DND-41 (cell line): ENCODE results near the gene PPP1R15B.

Experiments
- ATAC-seq: fragments of 200-7000 bp; cut with Tn5 transposase; 3 replicates; pipeline ENCODE4 v1.9.1; 2021; ENCODE audit warnings: low read depth; ENCODE audit not compliant: insufficient read depth
- DNase-seq: peaks from one replicate; pipeline ENCODE4 v3.0.0-alpha.2; 2020
- H2AFZ ChIP-seq: 2 replicates; pipeline ENCODE4 v1.6.0; 2012; ENCODE audit warnings: low read depth, low read length
- H3K27ac ChIP-seq: 2 replicates; pipeline ENCODE4 v1.5.1; 2012; ENCODE audit warnings: low read length, inconsistent platforms
- H3K27me3 ChIP-seq: fragments of 200-600 bp; sonication (generic); 2 replicates; pipeline ENCODE4 v1.6.0; 2012; ENCODE audit warnings: low read length, mild to moderate bottlenecking, inconsistent platforms; ENCODE audit not compliant: insufficient read depth, poor library complexity
- H3K36me3 ChIP-seq: 2 replicates; pipeline ENCODE4 v1.5.1; 2012; ENCODE audit warnings: low read length, inconsistent platforms; ENCODE audit not compliant: insufficient read depth
- H3K4me1 ChIP-seq: 2 replicates; pipeline ENCODE4 v1.5.1; 2012; ENCODE audit warnings: mild to moderate bottlenecking, low read length; ENCODE audit not compliant: insufficient read depth
- H3K4me2 ChIP-seq: 2 replicates; pipeline ENCODE4 v1.6.0; 2012; ENCODE audit warnings: mild to moderate bottlenecking, moderate library complexity, low read length, inconsistent platforms; ENCODE audit not compliant: insufficient read depth
- H3K4me3 ChIP-seq, 2 experiments: fragments of 200-600 bp in 1 of 2; shearing (Covaris generic) in 1 of 2; 2 replicates each; pipeline ENCODE4 v1.5.1; 2012 to 2016; ENCODE audit warnings: inconsistent platforms in 2 of 2, low read length in 2 of 2, mild to moderate bottlenecking in 2 of 2, low read depth in 1 of 2, moderate library complexity in 1 of 2
- H3K79me2 ChIP-seq: 2 replicates; pipeline ENCODE4 v1.6.0; 2012; ENCODE audit warnings: low read length, inconsistent platforms; ENCODE audit not compliant: insufficient read depth
- H3K9ac ChIP-seq: 2 replicates; pipeline ENCODE4 v1.6.0; 2012; ENCODE audit warnings: low read depth, mild to moderate bottlenecking, inconsistent platforms, low read length, moderate library complexity
- H3K9me3 ChIP-seq: 2 replicates; pipeline ENCODE4 v1.5.1; 2012; ENCODE audit warnings: low read length, moderate library complexity, mild to moderate bottlenecking, inconsistent platforms; ENCODE audit not compliant: insufficient read depth, severe bottlenecking
- H4K20me1 ChIP-seq: 2 replicates; pipeline ENCODE4 v1.6.0; 2012; ENCODE audit warnings: low read length; ENCODE audit not compliant: insufficient read depth
- EZH2 ChIP-seq: IDR thresholded peaks from 3 replicates; pipeline ENCODE4 v1.6.1; 2012; ENCODE audit warnings: borderline replicate concordance, low read depth, mild to moderate bottlenecking, moderate library complexity, low read length, inconsistent platforms; ENCODE audit not compliant: severe bottlenecking
- TF ChIP-seq, protein P1 (sequence below): IDR thresholded peaks from 2 replicates; pipeline ENCODE4 v1.5.1; 2012; ENCODE audit warnings: borderline replicate concordance, low read length, moderate library complexity, mild to moderate bottlenecking; ENCODE audit not compliant: poor library complexity, severe bottlenecking; ENCODE audit errors: extremely low read depth

PPP1R15B gene

DNA sequence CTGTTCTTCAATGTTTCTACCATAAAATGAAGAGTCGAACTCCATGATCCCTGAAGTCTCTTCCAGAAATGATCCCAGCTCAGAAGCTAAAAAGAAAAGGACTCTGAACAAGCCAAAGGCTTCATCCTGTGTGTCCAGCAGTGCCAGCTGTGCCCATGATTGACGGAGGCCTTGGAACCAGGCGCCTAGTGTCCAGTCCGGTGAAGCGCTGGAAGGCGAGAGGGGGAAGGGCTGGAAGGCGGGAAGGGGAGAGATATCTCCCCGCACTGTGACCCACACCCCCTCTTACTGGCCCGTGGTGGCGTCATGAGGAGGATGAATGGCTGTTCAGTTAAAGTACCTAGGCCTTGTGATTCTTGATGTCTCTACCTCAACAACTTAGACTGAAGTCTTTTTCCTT lies 41.4 kb downstream of the PPP1R15B start:
- no peak overlapping the region for H2AFZ ChIP-seq
- H3K27ac ChIP-seq, result no peak overlapping the region
- H3K79me2 ChIP-seq, result no peaks in the 10 kb centered on the region
- DNase-seq, result no peak
- H3K4me3 ChIP-seq, result no peak overlapping the region
- no peaks in the 10 kb centered on the region for H4K20me1 ChIP-seq
- peaks cover 18% of the 10 kb centered on the region for H3K27me3 ChIP-seq
- no peaks in the 10 kb centered on the region for H3K36me3 ChIP-seq
- no peak overlapping the region for H3K9ac ChIP-seq
- TF ChIP-seq EZH2, result no peak
- TF ChIP-seq, protein P1, sequence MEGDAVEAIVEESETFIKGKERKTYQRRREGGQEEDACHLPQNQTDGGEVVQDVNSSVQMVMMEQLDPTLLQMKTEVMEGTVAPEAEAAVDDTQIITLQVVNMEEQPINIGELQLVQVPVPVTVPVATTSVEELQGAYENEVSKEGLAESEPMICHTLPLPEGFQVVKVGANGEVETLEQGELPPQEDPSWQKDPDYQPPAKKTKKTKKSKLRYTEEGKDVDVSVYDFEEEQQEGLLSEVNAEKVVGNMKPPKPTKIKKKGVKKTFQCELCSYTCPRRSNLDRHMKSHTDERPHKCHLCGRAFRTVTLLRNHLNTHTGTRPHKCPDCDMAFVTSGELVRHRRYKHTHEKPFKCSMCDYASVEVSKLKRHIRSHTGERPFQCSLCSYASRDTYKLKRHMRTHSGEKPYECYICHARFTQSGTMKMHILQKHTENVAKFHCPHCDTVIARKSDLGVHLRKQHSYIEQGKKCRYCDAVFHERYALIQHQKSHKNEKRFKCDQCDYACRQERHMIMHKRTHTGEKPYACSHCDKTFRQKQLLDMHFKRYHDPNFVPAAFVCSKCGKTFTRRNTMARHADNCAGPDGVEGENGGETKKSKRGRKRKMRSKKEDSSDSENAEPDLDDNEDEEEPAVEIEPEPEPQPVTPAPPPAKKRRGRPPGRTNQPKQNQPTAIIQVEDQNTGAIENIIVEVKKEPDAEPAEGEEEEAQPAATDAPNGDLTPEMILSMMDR, result no peak
- no peaks in the 10 kb centered on the region for H3K4me1 ChIP-seq
- ATAC-seq, result no peak
- no peaks in the 10 kb centered on the region for H3K9me3 ChIP-seq
- H3K4me2 ChIP-seq, result no peak overlapping the region

DNA sequence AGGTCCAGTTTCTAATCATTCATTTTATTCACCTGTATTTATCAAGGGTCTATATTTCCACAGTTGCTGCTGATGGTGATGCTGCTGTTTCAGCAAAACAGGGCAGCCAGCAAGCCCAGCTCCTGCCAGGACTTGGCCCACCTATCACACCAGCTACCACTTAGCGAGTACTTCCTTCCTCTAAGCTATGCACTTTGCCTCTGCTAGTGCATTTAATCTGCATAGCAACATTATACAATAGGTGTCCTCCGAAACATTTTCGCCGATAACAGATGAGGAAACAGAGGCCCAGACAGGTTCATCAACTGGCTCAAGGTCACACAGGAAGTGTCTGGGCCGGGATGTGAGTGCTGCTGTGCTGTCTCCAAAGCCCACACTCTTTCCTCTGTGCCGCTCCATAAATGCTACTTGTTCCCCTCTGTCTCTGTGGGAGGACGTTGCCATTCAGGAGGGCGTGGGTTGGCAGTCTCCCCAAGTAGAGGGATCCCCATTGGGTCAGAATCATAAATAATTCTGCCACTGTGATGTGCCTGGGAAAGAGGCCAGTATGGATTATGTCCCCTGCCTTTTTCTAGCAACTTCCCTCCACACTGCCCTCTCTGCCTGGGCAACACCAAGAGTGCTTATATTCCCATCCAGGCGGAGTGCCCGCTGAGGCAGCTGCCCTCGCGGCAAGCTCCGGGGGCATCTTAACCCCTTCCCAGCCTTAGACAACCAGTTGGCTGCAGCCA lies 42.5 kb downstream of the PPP1R15B start:
- no peak overlapping the region for H3K27ac ChIP-seq
- H3K9me3 ChIP-seq, result no peaks in the 10 kb centered on the region
- no peaks in the 10 kb centered on the region for H3K36me3 ChIP-seq
- no peak overlapping the region for H3K4me2 ChIP-seq
- no peak overlapping the region for H3K9ac ChIP-seq
- H3K4me3 ChIP-seq, result no peak overlapping the region
- peaks cover 15% of the 10 kb centered on the region for H3K27me3 ChIP-seq
- H4K20me1 ChIP-seq, result no peaks in the 10 kb centered on the region
- no peak overlapping the region for H2AFZ ChIP-seq
- no peak for DNase-seq
- no peak for ATAC-seq
- TF ChIP-seq, protein P1, result no peak
- TF ChIP-seq EZH2, result no peak
- peaks cover under 1% of the 10 kb centered on the region; the same call in 1 of the 2 replicates for H3K4me1 ChIP-seq
- H3K79me2 ChIP-seq, result no peaks in the 10 kb centered on the region

DNA sequence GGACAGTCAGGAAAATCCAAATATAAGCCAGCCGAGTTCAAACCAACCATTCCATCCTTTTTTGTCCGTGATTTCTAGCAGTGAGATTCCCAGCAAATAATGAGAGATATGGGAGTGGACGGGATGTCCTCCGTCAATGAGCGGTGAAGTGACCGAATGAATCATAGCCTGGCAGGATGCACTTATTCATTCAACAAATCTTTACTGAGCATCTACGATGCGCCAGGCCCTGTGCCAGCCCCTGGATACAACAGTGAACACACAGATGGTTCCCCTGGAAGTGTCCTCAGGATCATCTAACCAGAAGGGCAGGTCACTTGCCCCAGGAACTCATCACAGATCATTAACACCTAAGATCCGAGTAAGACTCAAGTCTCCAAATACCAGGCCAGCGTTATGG lies 43.7 kb downstream of the PPP1R15B start:
- H3K9me3 ChIP-seq, result no peaks in the 10 kb centered on the region
- TF ChIP-seq EZH2, result no peak
- TF ChIP-seq, protein P1, result no peak
- no peak for ATAC-seq
- no peak overlapping the region for H2AFZ ChIP-seq
- no peak overlapping the region for H3K4me3 ChIP-seq
- no peak for DNase-seq
- H3K27me3 ChIP-seq, result peaks cover 11% of the 10 kb centered on the region
- no peak overlapping the region for H3K4me2 ChIP-seq
- H3K9ac ChIP-seq, result no peak overlapping the region
- no peaks in the 10 kb centered on the region for H3K79me2 ChIP-seq
- no peaks in the 10 kb centered on the region for H4K20me1 ChIP-seq
- H3K36me3 ChIP-seq, result no peaks in the 10 kb centered on the region
- H3K27ac ChIP-seq, result no peak overlapping the region
- H3K4me1 ChIP-seq, result peaks cover 11% of the 10 kb centered on the region
